ENCODE measurements around the gene ZNF791. TPM values are rescaled to one million over a fixed set of nuclear protein-coding genes. Genes with fewer than 3 reads are reported as not detected.
"Not testable (repeated sequence)": the region's sequence is repeated elsewhere in the genome, so short reads cannot be mapped to it uniquely, and the experiment has no call there.

ZNF791 gene
- total and polyA plus RNA-seq, 8 donors: 4.7 to 33.0 (median 18.4) TPM

- DNase-seq: peak; percentile 85 to 91
- Histone ChIP-seq H3K4me3 (no peak overlapping the region), H3K36me3 (peaks cover 65 to 90% (median 81%) of the 10 kb centered on the region in 4 donors), H3K4me1 (peaks cover 8 to 49% (median 33%) of the 10 kb centered on the region in 4 donors), H3K9me3 (no peaks in the 10 kb centered on the region), H3K27me3 (no peaks in the 10 kb centered on the region), H3K27ac (no peak overlapping the region)
- TF ChIP-seq POLR2A (IDR thresholded peaks at IDR 0.05): no peak
- TF ChIP-seq EP300 (IDR thresholded peaks at IDR 0.05): no peak
- peak in 1 of 3 donors; percentile 48 for TF ChIP-seq POLR2AphosphoS5 (IDR thresholded peaks at IDR 0.05)
- TF ChIP-seq CTCF (IDR thresholded peaks at IDR 0.05): peak in 5 of 7 experiments; percentile 72 to 92 (median 85)
- WGBS, 5 donors: 5 to 25% (median 10%) methylated on average over 3 to 4 of the region's 4 CpGs
- intact Hi-C loops (cut with DNase I; ENCODE audit: low total_unique reads): loop anchor here (10.0 kb wide), 1 partner anchor 112 kb away; no protein-coding TSS in a partner anchor
These were observed 65.7 kb downstream of the ZNF791 start for GRCh38 chr19:12676384-12676792.

GRCh38 chr19:12676928-12677327, 66.2 kb downstream of the ZNF791 start:
- Histone ChIP-seq H3K4me1 (peaks cover 8 to 44% (median 31%) of the 10 kb centered on the region in 4 donors), H3K9me3 (no peaks in the 10 kb centered on the region), H3K4me3 (no peak overlapping the region), H3K27ac (no peak overlapping the region), H3K36me3 (peaks cover 65 to 85% (median 81%) of the 10 kb centered on the region in 4 donors), H3K27me3 (no peaks in the 10 kb centered on the region)
- 77 to 95% (median 90%) methylated on average over 3 to 12 of the region's 12 CpGs for WGBS, 5 donors
- no peak for DNase-seq
- intact Hi-C loops (cut with DNase I; ENCODE audit: low total_unique reads): loop anchor here (10.0 kb wide), 1 partner anchor 112 kb away; no protein-coding TSS in a partner anchor
- TF ChIP-seq POLR2A (IDR thresholded peaks at IDR 0.05) (no peak), EP300 (IDR thresholded peaks at IDR 0.05) (no peak), CTCF (IDR thresholded peaks at IDR 0.05) (no peak), POLR2AphosphoS5 (IDR thresholded peaks at IDR 0.05) (no peak)

- not testable (repeated sequence) for DNase-seq, H3K9me3 ChIP-seq, H3K4me3 ChIP-seq, H3K27me3 ChIP-seq, H3K27ac ChIP-seq
- Histone ChIP-seq H3K36me3 (peaks cover 57 to 74% (median 72%) of the 10 kb centered on the region in 4 donors), H3K4me1 (peaks cover 8 to 41% (median 31%) of the 10 kb centered on the region in 4 donors)
- WGBS, 5 donors: 85 to 93% (median 92%) methylated on average over 4 to 5 of the region's 5 CpGs
- intact Hi-C loops (cut with DNase I; ENCODE audit: low total_unique reads): loop anchor here (10.0 kb wide), 1 partner anchor 113 kb away; no protein-coding TSS in a partner anchor
These were observed 67.3 kb downstream of the ZNF791 start for GRCh38 chr19:12678039-12678438.

- DNase-seq: no peak
- H3K36me3 ChIP-seq: peaks cover 40 to 54% (median 52%) of the 10 kb centered on the region in 4 donors
- no peak overlapping the region for H3K27ac ChIP-seq
- no peaks in the 10 kb centered on the region for H3K9me3 ChIP-seq
- peaks cover 8 to 41% (median 31%) of the 10 kb centered on the region in 4 donors for H3K4me1 ChIP-seq
- H3K27me3 ChIP-seq: no peaks in the 10 kb centered on the region
- 83 to 93% (median 92%) methylated on average over 9 of the region's 9 CpGs for WGBS, 5 donors
- H3K4me3 ChIP-seq: peak overlapping the region in 1 of 4 donors; percentile 98
- TF ChIP-seq POLR2AphosphoS5 (IDR thresholded peaks at IDR 0.05) (no peak), CTCF (IDR thresholded peaks at IDR 0.05) (no peak), EP300 (IDR thresholded peaks at IDR 0.05) (no peak), POLR2A (IDR thresholded peaks at IDR 0.05) (no peak)
- intact Hi-C loops (cut with DNase I; ENCODE audit: low total_unique reads): no loop called here
These were observed 69.3 kb downstream of the ZNF791 start for GRCh38 chr19:12680034-12680433.

All from stomach (tissue), 9 donors.